ENCODE results near the gene SMYD5. TPM values are rescaled to one million over a fixed set of nuclear protein-coding genes. Genes with fewer than 3 reads are reported as not detected.

The SMYD5 gene
- total RNA-seq, 1 experiment from 2014 or later, result 28.3 TPM

DNA sequence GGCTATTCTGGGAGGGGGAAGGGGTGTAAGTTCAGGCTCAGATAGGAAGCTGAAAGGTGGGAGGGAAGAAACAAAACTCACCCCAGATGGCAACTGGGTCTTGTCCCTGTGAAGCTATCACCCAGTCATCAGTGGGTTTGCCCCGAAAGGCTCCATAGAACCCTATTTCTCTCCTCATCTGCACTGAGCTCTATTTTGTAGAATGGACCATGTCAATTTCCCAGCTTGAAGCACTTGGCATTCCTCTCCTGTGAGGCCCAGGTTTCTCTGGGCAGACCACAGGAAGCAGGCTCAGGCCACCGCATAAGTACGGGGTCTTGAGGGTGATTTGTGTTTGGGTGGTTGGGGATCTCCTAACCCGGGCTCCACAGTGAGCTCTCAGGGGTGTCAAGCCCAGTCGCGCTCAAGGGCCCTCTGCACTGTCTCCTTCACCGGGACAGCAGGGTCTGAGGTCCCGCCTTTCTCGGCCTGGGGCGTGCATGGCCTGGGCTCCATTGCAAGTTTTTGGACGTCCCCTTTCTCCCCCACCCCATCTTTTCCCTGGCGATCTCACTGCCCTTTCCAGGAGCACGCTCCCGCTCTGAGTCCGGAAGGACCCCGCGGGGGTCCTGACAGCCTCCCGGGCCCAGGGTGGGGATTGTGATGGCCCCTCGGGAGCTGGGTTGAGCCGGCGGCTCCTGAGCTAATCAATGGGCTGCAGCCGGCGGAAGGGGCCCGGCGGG, 38.9 kb upstream of the SMYD5 start:
- TF ChIP-seq, protein P1, sequence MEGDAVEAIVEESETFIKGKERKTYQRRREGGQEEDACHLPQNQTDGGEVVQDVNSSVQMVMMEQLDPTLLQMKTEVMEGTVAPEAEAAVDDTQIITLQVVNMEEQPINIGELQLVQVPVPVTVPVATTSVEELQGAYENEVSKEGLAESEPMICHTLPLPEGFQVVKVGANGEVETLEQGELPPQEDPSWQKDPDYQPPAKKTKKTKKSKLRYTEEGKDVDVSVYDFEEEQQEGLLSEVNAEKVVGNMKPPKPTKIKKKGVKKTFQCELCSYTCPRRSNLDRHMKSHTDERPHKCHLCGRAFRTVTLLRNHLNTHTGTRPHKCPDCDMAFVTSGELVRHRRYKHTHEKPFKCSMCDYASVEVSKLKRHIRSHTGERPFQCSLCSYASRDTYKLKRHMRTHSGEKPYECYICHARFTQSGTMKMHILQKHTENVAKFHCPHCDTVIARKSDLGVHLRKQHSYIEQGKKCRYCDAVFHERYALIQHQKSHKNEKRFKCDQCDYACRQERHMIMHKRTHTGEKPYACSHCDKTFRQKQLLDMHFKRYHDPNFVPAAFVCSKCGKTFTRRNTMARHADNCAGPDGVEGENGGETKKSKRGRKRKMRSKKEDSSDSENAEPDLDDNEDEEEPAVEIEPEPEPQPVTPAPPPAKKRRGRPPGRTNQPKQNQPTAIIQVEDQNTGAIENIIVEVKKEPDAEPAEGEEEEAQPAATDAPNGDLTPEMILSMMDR (conservative IDR thresholded peaks at IDR 0.05), result no peak
- TF ChIP-seq EZH2 (IDR thresholded peaks at IDR 0.05; ENCODE audit: low read depth), result no peak; the same call in 1 of the 2 replicates
- H3K4me2 ChIP-seq, result peak overlapping the region; percentile 89
- H3F3A ChIP-seq (ENCODE audit: insufficient read depth, low read depth), result peaks cover 4% of the 10 kb centered on the region; the same call in 1 of the 2 replicates
- peak overlapping the region; percentile 68; the same call in 1 of the 2 replicates for H2AFZ ChIP-seq
- peaks cover 41% of the 10 kb centered on the region for H3K27me3 ChIP-seq (ENCODE audit: insufficient read depth, low read depth)
- no peaks in the 10 kb centered on the region for H3K36me3 ChIP-seq (ENCODE audit: low read depth)
- peak overlapping the region; percentile 51; the same call in 1 of the 2 replicates for H3K4me3 ChIP-seq
- ChIA-PET CTCF (interaction anchor here (0.6 kb wide), 1 partner anchor 62 kb away, joined by 3 read pairs; no protein-coding TSS in a partner anchor), POLR2A (ENCODE audit: unreplicated experiment) (no interaction called here)
- no peaks in the 10 kb centered on the region for H3K9me3 ChIP-seq (ENCODE audit: insufficient read depth, low read depth)
- H3K9me2 ChIP-seq (ENCODE audit: insufficient read depth), result no peaks in the 10 kb centered on the region
- no peaks in the 10 kb centered on the region for H3K79me2 ChIP-seq (ENCODE audit: low read depth)
- H3K27ac ChIP-seq, result no peak overlapping the region
- peaks cover 19% of the 10 kb centered on the region for H3K4me1 ChIP-seq (replicated peaks; ENCODE audit: insufficient read depth)
- intact Hi-C loops (cut with micrococcal nuclease; ENCODE audit: unreplicated experiment), result loop anchor here (1.0 to 5.0 kb wide), 3 partner anchors 88 to 283 kb away; no protein-coding TSS in a partner anchor
- DNase-seq, result no peak
- no TSS peak for BruUV-seq (replicated peaks)
- no peaks in the 10 kb centered on the region for H4K20me1 ChIP-seq (ENCODE audit: insufficient read depth)

DNA sequence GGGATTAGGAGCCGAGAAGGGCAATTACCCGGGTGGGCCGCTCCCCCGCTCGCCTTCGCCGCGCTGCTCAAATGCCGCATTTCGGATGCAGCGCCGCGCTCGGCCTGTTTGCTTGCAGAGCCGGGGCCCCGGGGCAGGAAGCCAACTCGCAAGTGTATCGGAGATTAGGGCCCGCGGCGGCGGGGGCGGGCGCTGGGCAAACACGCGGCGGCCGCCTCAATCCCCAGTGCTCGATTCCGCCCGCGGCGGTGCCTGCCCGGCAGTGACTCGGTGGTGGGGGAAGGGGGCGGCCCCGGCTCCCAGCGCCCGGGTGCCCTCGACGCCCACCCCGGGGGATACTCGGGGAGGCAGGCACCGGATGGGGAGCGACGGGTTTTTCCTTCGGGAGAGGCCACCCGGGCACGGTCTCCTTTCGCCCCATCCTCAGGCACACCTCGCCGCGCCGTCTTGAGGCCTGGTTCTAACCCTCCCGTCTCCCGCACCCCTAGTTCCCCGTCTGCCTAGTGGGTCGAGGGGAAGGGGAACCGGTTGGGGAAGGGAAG, 38.3 kb upstream of the SMYD5 start:
- Histone ChIP-seq H3K36me3 (ENCODE audit: low read depth) (no peaks in the 10 kb centered on the region), H3K4me2 (peak overlapping the region; percentile 89), H3K4me1 (replicated peaks; ENCODE audit: insufficient read depth) (peaks cover 19% of the 10 kb centered on the region), H4K20me1 (ENCODE audit: insufficient read depth) (no peaks in the 10 kb centered on the region), H3K79me2 (ENCODE audit: low read depth) (no peaks in the 10 kb centered on the region), H3K4me3 (peak overlapping the region; percentile 51; the same call in 1 of the 2 replicates), H3K9me3 (ENCODE audit: insufficient read depth, low read depth) (no peaks in the 10 kb centered on the region), H2AFZ (peak overlapping the region; percentile 68), H3K27ac (no peak overlapping the region), H3K27me3 (ENCODE audit: insufficient read depth, low read depth) (peaks cover 47% of the 10 kb centered on the region), H3K9me2 (ENCODE audit: insufficient read depth) (no peaks in the 10 kb centered on the region), H3F3A (ENCODE audit: insufficient read depth, low read depth) (peaks cover 4% of the 10 kb centered on the region; the same call in 1 of the 2 replicates)
- DNase-seq, result peak in 1 of 2 experiments; percentile 54
- intact Hi-C loops (cut with micrococcal nuclease; ENCODE audit: unreplicated experiment), result loop anchor here (1.0 to 5.0 kb wide), 3 partner anchors 88 to 283 kb away; no protein-coding TSS in a partner anchor
- BruUV-seq (replicated peaks), result no TSS peak
- no peak for TF ChIP-seq EZH2 (IDR thresholded peaks at IDR 0.05; ENCODE audit: low read depth)
- TF ChIP-seq, protein P1 (conservative IDR thresholded peaks at IDR 0.05), result no peak
- ChIA-PET POLR2A (ENCODE audit: unreplicated experiment) (no interaction called here), CTCF (interaction anchor here (2.5 kb wide), 1 partner anchor 37 kb away, joined by 17 read pairs; no protein-coding TSS in a partner anchor)

DNA sequence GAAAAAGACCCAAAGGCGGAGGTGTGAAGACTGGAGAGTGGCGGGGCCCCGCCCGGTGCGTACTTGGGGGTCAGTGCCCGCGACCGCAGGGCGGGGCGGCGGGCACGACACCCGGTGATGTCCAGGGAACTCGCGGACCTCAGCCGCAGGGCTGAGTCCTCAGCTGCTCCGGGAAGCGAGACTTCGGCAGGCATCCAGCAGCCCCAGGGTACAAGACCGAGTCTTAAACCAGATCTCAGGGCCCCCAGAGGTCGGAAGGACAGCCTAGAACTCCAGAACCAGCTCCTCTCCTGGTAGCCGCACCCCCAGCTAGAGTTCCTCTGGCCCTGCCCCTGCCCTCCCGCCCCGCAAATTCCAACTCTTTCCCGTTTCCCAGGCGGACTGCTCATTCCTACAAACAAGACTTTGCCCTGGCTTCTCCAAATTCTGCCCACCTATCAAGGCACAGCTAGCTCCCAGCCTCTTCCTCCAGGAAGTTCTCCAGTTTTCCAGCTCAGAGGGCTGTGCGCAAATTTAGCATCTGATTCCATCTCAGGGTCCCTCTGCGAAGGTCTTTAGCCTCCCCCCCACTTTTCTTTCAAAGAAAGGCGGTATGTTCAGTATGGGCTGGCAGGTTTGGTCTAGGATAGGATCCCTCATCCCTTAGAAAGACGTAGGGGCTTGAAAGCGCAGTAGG, 37.7 kb upstream of the SMYD5 start:
- intact Hi-C loops (cut with micrococcal nuclease; ENCODE audit: unreplicated experiment), result loop anchor here (5.0 kb wide), 2 partner anchors 89 to 284 kb away; no protein-coding TSS in a partner anchor

More for the DNA sequence above, 37.7 kb upstream of the SMYD5 start:
- ChIA-PET CTCF (interaction anchor here (0.5 to 2.5 kb wide), 6 partner anchors 36 to 1027 kb away, joined by 3 to 17 read pairs (median 4); no protein-coding TSS in a partner anchor), POLR2A (ENCODE audit: unreplicated experiment) (no interaction called here)
- DNase-seq, result no peak
- H3K27me3 ChIP-seq (ENCODE audit: insufficient read depth, low read depth), result peaks cover 53% of the 10 kb centered on the region
- peak overlapping the region; percentile 61; the same call in 1 of the 2 replicates for H3K4me3 ChIP-seq
- H3K4me1 ChIP-seq (replicated peaks; ENCODE audit: insufficient read depth), result peaks cover 19% of the 10 kb centered on the region
- peak overlapping the region; percentile 68 for H2AFZ ChIP-seq
- BruUV-seq (replicated peaks), result no TSS peak
- H3F3A ChIP-seq (ENCODE audit: insufficient read depth, low read depth), result peaks cover 4% of the 10 kb centered on the region; the same call in 1 of the 2 replicates
- no peak overlapping the region for H3K27ac ChIP-seq
- no peaks in the 10 kb centered on the region for H3K9me3 ChIP-seq (ENCODE audit: insufficient read depth, low read depth)
- H3K79me2 ChIP-seq (ENCODE audit: low read depth), result no peaks in the 10 kb centered on the region
- H3K9me2 ChIP-seq (ENCODE audit: insufficient read depth), result no peaks in the 10 kb centered on the region
- H3K4me2 ChIP-seq, result peak overlapping the region; percentile 89
- TF ChIP-seq, protein P1 (conservative IDR thresholded peaks at IDR 0.05), result no peak
- TF ChIP-seq EZH2 (IDR thresholded peaks at IDR 0.05; ENCODE audit: low read depth), result no peak; the same call in 1 of the 2 replicates
- H4K20me1 ChIP-seq (ENCODE audit: insufficient read depth), result no peaks in the 10 kb centered on the region
- no peaks in the 10 kb centered on the region for H3K36me3 ChIP-seq (ENCODE audit: low read depth)

Measured in PC-9 (cell line).